COR-L47 (cell line): ENCODE data around the gene SRSF10.
"Not testable (repeated sequence)": the region's sequence is repeated elsewhere in the genome, so short reads cannot be mapped to it uniquely, and the experiment has no call there.

ENCODE experiments used
- DNase-seq: peaks from one replicate; lab custom pipeline; 2025; lab: John Stamatoyannopoulos, UW

SRSF10 gene

DNA sequence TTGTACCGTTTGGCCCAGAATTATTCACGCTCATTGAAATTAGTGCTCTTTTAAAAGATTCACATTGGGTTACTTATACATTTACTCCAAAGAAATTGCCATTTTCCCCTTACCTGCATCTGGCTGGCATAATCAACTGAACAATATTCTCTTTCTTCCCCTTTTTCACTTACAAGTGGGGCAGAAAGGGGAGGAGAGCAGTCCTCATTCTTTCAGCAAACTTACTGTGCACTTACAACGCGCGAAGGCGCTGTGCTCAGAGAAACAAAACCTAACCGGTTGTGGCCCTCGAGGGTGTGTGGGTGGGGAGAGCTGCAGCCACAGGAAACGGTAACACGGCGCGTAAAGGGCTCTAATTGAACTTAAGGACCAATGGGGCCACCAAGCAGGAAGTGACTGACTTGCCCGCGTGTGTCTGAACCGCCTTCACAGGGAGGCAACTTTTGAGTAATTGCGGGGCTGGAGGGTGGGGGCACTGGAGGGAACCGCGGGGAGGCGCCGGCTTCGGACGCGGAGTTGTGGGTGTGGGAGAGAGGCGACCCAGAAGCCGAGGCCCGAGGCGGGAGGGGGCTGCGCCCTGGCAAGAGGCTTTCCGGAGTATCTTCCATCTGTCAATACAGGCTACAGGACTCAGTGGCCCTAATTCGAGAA, 21.2 kb downstream of the SRSF10 start:
- DNase-seq = peak; percentile 95

DNA sequence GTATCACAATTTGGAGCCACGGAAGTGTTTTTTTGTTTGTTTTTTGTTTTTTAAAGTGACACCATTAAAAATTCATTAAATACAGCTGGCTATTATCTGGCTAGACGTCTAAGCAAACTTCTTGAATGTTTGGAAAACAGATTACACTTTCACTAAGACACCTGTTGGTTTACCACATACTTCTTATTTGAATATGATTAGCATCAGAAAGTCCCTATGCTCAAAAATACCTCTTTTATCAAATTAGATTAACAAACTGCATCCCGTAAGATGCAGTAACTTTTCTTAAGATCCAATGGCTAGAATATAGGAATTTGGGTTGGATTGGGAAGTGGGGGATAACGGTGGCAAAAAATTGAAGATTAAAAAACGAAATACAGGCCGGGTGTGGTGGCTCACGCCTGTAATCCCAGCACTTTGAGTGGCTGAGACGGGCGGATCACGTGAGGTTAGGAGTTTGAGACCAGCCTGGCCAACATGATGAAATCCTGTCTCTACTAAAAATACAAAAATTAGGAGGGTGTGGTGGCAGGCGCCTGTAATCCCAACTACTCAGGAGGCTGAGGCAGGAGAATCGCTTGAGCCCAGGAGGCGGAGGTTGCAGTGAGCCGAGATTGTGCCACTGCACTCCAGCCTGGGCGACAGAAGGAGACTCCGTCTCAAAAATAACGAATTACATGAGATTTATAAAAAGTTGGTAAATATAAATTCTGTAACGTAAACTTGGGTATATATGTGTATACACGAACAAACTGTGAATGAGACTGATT, 21.9 kb downstream of the SRSF10 start:
- not testable (repeated sequence) for DNase-seq

GRCh38 chr1:23957096-23957495, 23.0 kb downstream of the SRSF10 start:
- DNase-seq = no peak

DNA sequence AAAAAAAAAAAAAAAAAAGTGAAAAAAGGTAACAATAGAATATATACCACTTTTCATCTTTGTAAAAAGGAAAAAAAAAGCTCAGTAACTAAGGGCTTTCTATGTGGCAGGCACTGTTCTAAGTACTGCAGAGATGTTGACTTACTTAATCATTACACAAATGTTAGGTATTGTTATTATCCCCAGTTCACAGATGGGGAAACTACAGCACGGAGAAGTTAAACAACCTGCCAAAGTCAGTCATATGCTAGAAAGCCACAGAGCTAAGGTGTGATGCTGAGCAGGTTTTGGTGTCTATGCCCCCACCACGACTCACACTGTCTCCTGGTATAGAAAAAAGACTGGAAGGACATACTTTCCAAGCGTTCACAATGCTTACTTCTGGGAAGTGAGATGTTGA, 27.1 kb downstream of the SRSF10 start:
- no peak for DNase-seq

DNA sequence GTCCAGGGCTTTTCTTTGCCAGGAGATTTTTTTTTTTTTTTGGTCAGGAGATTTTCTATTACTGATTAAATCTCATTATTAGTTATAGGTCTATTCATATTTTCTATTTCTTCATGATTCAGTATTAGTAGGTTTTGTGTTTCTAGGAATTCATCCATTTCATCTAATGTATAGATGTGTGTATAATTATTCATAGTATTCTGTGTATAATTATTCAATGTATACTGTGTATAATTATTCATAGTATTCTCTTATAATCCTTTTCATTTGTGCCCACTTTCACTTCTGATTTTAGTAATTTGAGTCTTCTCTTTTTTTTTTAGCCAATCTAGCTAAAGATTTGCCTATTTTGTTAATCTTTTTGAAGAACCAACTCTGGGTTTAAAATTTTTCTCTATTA, 32.8 kb downstream of the SRSF10 start:
- DNase-seq = no peak

- no peak for DNase-seq
These were observed 43.5 kb downstream of the SRSF10 start for GRCh38 chr1:23936481-23937176.

- no peak for DNase-seq
These were observed 48.6 kb downstream of the SRSF10 start for GRCh38 chr1:23931491-23931880.

- no peak for DNase-seq
These were observed 49.2 kb downstream of the SRSF10 start for GRCh38 chr1:23930861-23931490.

DNA sequence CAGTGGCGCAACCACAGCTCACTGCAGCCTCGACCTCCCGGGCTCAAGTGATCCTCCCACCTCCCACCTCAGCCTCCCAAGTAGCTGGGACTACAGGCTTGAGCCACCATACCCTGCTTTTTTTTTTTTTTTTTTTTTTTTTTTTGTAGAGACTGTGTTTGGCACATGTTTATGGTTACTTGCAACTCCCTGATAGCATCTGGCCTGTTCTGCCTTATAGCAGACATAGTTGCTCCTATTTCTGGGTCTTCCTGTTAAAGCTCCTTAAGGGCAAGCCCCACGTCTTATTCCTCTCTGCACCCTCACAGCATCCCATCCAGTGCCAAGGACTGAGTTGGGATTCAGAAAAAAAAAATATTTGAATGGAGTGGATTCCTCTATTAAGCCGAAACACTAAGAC, 49.9 kb downstream of the SRSF10 start:
- no peak for DNase-seq

- DNase-seq = no peak
These were observed 51.3 kb downstream of the SRSF10 start for GRCh38 chr1:23928789-23929188.

- no peak for DNase-seq
These were observed 53.0 kb downstream of the SRSF10 start for GRCh38 chr1:23927097-23927496.

- no peak for DNase-seq
These were observed 54.8 kb downstream of the SRSF10 start for GRCh38 chr1:23925279-23925678.

DNA sequence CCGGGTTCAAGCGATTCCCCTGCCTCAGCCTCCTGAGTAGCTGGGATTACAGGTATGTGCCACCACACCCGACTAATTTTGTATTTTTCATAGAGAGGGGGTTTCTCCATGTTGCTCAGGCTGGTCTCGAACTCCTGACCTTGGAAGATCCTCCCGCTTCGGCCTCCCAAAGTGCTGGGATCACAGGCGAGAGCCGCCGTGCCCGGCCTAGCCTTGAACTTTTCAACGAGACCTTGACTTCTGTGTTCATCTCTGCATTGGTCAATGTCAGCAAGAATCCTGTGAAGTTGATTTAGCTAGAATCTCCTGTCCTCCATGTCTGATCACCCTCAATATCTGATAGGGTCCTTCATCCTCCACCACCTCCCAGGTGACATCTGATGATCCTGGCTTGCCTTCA, 55.5 kb downstream of the SRSF10 start:
- DNase-seq = no peak

DNA sequence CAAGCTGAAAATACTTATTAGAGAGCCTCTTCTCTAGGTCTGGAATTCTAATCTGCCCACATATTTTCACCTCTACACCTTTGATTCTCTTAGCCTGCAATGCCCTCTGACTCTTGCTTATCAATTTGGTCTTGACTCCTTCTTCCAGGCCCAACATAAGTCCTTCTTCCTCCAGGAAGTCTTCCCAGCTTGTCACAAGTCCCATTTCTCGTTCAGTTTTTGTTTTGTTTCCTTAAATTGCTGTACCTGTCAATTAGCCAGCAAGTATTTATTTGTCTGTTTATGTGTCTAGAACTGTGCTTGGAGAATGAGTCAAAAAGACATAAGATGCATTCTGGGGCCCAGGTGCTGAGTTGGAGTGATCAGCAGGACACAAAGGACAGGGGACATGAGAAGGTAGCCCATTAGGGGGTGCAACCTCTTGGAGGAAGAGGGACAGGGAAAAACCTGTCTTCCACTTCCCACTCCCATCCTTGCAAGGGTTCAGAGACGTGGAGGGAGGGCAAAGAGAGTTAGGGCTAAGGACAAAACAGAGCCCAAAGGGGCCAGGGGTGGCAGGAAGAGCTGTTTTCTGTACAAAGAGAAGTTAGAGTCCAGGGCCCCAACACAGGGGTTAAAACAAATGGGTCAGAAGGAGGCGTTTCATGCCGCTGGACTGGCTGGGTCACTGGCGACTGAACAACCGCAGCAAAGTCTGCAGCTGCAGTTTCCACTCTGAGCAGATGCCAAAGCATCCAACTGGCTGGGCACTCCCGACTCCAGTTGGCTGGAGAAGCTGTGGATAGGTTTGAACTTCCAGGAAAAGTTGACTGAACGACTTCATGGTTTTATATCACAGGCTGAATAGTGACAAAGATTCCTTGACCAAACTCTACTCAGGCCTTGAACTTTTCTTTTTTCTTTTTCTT, 56.3 kb downstream of the SRSF10 start:
- DNase-seq = no peak

DNA sequence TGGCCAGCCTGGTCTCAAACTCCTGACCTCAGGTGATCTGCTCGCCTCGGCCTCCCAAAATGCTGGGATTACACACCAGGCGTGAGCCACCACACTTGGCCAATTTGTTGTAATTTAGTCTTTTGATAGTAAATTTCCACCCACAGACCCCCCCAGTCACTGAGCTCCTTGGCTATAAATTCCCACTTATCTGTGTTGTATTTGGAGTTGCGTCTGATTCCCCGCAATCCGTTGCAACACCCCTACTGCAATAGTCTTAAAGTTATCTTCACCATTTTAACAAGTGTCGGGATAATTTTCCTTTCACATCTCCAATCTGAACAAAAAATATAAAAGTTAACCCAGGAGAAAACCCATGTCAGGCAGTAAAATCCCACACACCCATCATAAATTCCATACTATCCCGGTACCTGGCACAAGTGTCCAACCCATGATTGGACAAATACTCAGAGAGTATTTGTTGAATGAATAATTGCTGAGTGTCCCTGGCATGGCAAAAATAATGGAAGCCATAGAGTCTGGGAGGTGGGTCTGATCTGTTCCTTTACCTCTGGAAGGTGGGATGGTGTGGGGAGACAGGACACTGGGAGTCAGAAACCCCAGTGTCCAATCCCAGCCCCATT, 57.7 kb downstream of the SRSF10 start:
- no peak for DNase-seq

GRCh38 chr1:23916209-23917131, 63.7 kb downstream of the SRSF10 start:
- peak; percentile 28 for DNase-seq

DNA sequence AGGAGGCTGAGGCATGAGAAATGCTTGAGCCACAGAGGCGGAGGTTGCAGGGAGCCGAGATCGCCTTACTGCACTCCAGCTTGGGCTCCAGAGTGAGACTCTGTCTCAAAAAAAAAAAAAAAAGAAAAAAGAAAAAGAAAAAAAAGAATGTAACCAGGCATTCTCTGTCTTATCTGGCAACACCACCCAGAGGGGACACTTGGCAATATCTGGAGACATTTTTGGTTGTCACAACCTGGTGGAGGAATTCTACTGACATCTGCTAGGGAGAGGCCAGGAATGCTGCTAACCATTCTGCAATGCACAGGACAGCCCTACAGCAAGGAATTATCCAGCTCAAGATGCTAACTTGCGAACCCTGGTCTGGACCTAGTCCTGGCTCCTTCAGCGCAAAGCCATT, 64.7 kb downstream of the SRSF10 start:
- DNase-seq = no peak

- no peak for DNase-seq
These were observed 65.2 kb downstream of the SRSF10 start for GRCh38 chr1:23914921-23915320.
